Measurements from ENCODE around the gene CCDC187.
"Not testable (repeated sequence)": the region's sequence is repeated elsewhere in the genome, so short reads cannot be mapped to it uniquely, and the experiment has no call there.

Gene CCDC187

DNA sequence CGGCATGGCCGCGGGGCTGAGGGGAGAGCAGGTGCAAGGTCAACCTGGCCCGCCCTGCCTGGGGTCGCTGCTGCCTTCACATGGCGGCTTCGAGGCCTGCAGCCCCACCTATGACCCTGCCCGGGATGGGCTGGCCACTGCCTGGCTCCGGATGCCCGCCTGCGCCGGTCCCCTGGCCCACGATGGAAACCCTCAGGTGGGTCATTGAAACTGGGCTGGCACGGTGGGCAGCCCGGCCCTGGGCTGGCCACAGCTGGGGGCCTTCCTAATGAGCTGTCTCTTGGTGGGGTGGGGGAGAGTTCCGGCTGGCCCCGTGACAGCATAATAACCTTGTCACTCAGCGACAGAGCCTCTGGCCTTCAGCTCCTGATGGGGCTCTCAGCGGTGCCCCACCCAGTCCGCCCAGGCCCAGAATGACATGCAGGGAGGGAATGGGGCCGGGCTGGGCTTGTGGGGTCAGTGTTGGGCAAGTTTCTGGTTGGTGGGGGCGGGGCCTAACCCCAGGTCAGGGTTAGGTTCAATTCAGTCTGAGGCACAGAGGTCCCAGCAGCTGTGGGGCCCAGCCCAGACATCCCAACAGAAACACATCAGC, at the start of gene CCDC187:
Gene CCDC187, minus strand, starts transcription at position 270 of the 592 bp plus-strand sequence. Its CDS starts 264 bp downstream, at position 6.
- DNase-seq (ENCODE audit: low read depth in 2 of 2), result no peak

DNA sequence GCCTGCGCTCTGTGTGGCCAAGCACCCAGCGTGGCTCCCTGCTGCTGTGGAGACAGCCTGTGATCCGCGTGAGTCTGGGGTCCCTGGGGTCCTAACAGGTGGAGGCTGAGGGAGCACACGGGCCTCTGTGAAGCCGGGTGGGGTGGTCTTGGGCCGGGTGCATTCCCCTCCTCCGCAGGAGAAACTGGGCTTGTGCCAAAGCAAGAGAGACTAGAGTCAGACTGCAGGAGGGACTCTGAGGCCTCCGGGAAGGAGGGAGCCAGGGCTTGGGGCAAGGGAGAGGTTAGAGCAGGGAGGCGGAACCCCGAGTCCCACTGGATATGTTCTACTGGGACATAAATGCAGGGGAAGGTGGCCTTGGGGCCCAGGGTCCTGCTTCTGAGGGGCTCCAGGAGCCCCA, 49.2 kb upstream of the CCDC187 start:
- no peak for DNase-seq (ENCODE audit: low read depth in 2 of 2)

DNA sequence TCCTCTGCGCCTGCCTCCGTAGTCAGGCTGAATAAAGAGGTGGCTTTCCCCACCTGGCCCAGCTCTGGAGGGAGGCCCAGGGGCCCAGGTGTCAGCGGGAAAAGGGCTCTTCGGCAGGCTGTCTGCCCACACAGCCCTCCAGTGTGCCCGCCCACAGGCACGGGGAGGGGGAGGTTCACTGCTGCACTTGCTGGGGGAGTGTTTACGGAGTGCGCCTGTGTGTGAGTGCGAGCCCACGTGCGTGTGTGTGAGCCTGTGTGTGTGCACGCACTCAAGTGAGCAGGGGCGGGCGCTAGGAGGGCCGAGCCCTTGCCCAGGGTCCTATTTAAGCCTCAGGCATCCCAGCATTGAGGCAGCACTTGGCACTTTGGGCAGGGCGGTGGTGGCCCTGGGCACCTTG, 48.8 kb upstream of the CCDC187 start:
- no peak for DNase-seq (ENCODE audit: low read depth in 2 of 2)

DNA sequence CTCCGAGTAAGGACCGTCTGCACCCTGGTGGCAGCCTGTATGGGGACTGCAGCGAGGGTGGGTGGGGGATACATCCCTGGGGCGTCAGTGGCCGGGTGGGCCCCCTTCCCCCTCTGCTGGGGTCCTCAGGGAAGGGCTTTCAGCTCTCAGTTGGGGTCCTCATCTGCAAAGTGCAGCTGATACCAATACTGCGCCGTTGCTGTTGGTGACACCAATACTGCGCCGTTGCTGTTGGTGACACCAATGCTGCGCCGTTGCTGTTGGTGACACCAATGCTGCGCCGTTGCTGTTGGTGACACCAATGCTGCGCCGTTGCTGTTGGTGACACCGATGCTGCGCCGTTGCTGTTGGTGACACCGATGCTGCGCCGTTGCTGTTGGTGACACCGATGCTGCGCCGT, 48.0 kb upstream of the CCDC187 start:
- DNase-seq (ENCODE audit: low read depth in 2 of 2), result not testable (repeated sequence)

DNA sequence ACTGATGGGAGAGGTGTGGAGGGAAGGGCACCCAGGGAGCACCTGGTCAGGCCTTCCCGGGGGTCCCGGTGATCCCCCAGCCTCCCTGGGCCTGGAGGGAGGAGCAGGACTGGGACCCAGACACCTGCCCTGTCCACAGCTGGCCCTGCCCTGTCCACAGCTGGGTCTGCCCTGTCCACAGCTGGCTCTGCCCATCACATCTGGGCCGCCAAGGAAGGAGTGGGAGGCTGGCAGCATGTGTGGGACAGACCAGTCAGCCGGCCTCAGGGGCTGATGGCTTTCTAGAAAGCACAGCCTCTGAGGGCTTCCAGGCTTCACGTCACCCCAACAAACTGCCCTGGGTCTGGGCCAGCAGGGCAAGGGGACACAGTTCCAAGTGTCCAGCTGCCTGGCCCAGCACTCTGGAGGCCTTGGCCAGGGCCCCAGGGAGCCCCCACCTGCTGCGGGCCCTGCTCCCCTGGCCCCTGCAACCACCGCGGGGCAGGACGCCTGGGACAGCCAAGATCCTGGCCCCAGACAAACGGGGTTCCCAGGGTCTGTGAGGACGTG, 47.4 kb upstream of the CCDC187 start:
- no peak for DNase-seq (ENCODE audit: low read depth in 2 of 2)

DNA sequence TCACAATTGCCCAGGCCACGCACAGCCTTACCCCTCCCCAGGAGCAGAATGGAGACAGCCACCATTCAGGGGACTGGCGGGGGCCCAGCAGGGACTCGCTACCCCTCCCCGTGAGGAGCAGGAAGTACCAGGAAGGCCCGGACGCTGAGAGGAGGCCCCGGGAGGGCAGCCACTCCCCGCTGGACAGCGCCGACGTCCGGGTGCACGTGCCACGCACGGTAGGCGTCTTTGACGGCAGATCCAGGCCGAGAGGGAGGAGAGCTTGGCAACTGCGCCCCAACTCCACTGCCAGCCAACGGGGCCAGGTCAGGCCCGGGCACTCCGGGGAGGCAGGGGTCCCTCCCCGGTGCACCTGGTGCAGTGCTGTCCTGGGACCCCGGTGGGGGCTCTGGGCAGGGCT, 45.7 kb upstream of the CCDC187 start:
- DNase-seq (ENCODE audit: low read depth in 2 of 2), result no peak

DNA sequence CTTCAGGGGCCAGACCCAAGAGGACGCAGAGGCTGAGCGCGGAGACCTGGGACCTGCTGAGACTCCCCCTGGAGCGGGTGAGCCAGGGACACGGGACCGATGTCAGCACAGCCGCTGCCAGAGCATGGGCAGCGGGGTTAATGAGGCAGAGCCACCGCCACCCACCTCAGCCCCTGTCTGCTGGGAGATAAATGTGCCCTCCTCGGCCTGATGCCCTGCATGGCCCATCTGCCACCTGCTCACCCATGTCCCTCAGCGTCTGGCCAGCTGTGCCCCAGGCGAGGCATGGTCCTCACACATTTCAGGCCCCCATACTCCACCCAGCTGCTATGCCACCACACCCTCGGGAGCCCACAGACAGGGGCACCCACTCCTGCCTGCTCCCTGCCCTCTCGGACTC, 44.8 kb upstream of the CCDC187 start:
- DNase-seq (ENCODE audit: low read depth in 2 of 2), result no peak

DNA sequence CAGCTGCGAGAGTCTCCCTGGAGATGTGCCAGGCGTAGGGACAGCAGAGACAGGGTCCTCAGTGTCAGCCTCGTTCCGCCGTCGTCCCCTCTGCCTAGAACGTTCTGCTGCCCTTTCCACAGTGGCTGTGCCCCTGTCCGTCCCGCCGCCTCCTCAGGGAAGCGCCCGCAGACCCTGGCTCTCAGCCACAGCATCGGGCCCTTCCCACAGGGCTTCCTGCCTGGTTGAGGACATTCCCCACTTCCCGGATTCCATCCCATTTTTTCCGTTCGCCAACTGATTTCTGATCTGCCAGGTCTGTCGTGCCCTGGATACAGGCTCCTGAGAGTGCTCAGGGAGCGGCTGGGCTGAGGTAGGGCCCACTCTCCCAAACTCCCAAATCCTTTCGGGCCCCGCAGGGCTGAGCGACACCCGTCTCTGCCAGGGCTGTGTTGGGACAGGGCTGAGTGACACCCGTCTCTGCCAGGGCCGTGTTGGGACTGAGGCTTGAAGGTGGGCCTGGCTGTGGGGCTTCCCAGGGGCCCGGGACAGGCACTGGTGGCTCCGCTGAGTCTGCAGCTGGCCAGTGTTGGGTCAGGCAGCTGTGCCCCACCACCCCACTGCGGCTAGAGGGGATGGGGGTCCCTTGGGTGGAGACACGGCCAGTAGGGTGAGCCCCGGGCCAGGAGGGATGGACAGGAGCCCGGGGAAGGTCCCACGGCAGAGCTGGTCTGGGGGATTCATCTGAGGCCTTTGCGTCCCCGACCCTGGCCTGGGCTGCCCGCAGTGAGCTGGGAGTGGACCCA, 43.8 kb upstream of the CCDC187 start:
- DNase-seq (ENCODE audit: low read depth in 2 of 2), result no peak

DNA sequence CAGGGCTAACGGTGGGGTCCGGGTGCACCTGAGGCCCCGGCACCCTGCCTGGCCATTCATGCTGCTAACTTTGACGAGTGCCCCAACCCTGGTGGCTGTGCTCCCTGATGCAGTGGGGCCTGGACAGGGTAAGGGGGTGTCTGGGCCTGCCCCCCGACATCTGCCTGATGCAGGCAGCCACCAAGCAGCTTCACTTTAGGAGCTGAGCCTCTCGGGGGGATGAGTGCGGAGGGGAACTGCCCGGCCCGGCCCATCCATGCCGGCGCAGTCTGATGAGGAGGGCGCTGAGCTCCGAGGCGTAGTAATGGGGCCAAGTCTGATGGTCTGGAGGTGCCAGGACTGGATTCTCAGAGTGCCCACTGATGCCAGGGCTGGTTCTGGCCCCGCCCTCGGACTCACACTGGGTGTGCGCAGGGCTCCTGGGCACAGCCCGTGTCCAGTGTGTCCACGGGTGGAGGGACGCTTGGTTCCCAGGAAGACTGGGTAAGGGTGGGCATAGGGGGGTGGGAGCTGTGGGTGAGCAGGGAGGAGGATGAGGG, 43.1 kb upstream of the CCDC187 start:
- no peak for DNase-seq (ENCODE audit: low read depth in 2 of 2)

DNA sequence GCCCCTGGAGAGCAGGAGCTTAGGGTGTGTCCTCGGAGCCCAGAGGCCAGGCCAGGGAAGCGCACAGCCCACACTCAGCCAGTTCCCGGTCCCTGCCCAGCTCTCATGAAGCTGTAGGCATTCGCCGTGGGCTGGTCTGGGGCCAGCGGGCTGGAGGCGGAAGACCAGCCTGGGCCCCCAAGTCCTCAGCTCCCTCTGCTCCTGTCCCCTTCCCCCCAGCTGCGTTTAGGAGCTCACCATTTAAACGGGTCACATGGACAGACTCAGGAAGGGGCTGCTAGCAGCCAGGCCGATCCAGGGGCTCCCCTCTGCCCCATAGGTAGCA, 42.2 kb upstream of the CCDC187 start:
- no peak for DNase-seq (ENCODE audit: low read depth in 2 of 2)

DNA sequence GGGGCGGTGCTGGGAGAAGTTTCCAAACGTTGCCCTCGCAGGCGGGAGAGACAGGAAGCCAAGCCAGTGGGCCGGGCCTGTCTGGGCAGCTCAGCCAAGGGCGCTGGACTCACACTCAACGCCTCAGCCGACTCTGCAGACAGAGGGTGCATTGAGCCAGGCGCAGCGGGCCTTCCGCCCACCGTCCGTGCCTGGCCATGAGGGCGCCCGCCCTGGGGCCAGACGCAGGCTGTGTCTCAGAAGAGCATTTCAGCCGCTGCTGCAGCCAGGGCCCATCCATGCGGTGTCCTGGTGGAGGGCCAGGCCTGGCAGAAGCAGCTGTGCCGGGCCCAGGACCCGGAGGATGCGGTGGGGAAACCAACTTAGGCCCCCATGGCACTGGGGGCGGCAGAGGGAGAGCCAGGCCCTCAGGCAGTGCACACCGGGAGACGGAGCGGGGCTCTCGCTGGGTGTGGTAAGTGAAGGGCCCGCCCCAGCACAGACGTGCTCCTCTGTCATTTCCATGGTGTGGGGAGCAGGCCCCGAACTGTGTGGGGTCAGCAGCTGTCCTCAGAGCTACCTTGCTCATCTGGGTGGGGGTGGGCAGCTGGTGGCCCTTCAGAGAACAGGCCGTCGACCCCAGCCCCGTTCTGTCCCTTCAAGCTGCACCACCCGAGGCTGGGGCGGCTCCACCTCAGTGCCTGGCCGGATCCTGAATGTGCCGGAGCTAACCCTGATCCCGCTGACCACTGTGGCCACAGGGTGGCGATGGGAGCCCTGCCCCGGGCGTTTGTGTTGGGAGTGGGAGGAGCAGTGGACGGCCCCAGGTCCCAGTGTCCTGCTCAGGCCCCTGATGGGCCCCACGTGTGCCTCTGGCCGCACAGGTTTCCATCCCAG, 41.6 kb upstream of the CCDC187 start:
- no peak for DNase-seq (ENCODE audit: low read depth in 2 of 2)

DNA sequence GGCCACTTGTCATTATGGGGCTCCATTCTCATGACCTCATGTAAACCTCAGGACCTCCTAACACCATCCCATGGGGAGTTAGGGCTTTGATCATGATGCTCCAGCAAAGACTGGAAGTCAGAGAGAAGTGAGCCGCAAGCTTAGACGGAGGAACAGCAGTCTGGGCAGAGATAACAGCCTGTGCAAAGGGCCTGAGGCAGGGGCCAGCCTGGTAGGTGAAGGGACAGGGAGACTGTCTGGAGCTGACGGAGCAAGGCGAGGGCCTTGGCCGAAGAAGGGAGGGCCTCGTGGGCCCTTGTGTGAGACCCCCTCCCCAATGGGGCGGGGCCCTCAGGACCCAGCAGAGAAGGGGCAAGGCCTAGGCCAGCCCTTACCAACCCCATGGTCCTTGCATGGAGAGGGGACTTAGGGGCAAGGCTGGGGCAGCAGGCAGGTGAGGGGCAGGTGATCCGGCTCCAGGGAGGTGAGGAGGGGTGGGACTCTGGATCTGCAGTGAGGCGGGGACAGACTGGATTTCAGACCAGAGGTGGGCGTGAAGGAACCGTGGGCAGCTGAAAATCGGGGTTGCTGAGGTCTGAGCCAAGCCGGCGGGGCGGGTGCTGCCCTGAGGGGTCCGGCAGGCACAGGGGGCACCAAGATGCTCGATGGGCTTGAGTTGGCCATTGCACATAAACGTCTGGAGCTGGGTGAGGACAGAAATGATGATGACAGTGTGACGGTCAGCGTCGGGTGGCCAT, 40.8 kb upstream of the CCDC187 start:
- DNase-seq (ENCODE audit: low read depth in 2 of 2), result no peak

DNA sequence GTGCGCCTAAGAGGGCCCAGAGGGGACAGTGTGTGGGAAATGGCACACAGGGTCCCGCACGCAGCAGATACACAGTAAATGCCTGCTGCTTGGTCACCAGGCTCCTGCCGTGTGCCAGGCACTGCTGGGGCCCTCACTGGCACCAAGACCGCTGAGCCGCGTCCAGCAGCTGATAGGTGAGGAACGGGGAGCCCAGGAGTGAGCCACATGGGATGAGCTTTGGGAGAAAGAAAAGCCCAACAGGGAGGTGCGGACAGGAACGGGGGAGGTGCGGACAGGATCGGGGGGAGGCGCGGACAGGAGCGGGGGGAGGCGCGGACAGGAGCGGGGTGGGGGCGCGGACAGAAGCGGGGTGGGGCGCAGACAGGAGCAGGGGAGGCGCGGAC, 40.0 kb upstream of the CCDC187 start:
- no peak for DNase-seq (ENCODE audit: low read depth in 2 of 2)

DNA sequence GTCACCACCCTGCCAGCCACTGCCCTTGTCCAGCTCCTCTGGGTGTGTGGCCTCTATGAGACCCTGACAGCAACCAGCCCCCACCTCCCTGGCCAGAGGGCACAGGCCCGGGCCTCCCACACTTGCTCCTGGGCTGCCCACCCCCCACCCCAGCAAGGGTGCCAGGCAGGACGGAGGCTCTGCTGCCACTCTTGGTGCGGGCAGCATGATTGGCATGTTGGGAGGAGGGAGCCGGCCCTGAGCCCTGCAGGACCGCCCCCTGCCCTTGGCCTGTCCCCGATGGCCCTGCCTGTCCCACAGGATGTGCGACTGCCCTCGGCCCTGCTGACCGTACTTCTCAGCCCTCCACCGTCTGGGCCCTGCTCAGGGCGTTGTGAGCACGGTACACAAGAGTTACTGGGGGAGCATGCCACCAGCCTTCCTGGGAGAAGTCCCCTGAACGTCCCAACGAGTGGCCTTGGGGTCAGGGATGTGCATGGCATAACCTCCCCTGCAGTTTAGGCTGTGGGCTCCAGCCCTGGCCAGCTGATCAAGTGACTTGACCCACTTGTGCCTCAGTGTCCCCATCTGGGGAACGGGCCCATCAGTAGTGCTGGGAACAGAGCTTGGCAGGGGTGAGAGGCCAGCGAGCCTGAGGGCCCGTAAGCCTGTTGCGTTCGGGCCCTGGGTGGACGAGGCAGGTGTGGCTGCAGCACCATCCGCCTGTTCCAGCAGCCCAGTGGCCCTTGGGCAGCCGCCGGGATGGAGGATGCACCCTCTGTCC, 39.4 kb upstream of the CCDC187 start:
- DNase-seq (ENCODE audit: low read depth in 2 of 2), result no peak

DNA sequence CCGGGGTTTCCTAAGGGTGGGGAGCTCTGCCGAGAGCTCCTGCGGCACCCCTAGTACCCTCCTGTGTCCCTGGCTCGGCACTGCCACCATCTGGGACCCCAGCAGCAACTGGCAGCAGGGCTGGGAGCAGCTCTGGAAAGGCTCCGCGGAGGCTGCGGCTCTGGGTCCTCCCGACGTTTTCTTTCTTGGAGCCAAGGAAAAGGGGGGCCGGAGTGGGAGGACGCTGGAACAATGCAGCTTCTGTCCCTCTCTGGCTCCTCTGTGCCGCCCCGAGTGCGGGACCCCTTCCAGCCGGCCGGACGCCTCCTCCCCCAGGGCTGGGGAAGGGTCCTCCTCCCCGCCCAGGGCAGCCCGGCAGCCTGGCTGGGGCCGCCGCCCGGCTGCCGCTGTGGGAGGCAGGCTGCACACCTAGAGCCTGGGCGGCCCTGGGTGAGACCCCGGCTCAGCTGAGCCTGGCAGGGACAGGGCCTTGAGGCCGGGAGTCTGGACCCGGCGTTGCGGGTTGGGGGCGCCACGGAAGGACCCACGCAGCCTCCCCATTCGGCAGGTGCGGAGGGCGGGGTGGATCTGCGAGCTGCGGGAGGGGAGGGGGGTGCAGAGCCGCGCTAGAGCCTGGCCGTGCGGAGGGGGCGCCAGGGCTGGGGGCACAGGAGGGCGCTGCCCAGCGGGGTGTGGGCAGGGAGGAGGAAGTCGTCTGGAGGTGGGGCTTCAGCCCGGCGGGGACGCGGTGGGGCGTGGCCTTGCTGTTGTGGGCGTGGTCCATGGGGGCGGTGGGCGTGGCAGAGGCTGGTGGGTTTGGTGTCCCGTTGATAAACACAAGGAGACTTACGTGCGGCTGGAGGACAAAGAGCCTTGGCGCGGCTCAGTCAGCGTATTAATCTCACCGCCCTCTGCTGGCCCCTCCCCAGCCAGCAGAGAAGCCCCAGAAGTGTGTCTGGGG, 38.6 kb upstream of the CCDC187 start:
- peak; percentile 46 to 47 for DNase-seq (ENCODE audit: low read depth in 2 of 2)

DNA sequence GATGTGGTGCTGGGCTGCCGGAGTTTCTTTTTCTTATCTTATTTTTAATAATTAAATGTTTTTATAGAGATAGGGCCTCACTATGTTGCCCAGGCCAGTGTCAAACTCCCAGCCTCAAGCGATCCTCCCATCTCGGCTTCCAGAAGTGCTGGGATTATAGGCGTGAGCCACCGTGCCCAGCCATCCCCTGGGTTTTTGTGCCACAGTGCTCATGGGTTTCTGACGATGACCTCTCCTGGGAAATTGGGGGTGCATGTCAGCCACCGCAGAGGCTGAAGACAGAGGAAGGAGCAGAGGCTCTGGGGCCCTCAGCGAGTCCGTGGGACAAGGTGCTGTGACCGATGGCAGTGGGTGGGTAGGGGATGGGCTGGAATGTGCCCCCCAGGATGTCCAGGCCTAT, 37.9 kb upstream of the CCDC187 start:
- no peak for DNase-seq (ENCODE audit: low read depth in 2 of 2)

DNA sequence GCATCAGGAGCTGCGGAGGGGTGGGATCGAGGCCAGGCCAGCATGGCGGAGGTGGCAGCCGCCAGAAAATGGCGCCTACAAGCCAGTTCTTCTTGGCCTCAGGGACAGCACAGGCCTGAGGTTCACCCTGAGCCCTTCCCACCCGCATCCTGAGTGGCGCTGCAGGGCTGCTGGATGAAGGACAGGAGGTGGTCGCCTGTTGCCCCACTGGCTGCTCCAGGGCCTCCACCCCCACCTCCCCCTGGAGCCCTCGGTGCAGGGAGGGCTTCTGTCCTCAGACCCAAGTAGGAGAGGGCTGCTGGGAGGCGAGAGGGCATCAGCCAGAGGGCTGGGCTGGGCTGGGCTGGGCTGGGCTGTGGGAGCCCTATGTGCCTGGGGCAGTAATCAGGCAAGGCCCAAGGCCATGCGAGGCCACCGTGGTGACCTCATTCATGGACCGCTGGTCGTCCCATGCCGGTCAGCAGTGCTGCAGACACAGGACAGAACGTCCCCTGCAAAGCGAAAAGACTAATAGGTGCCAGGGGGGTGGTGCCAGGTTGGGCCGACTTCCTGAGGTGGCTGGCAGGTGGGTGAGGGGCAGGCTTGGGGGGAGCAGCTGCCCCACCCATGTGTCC, 37.3 kb upstream of the CCDC187 start:
- no peak for DNase-seq (ENCODE audit: low read depth in 2 of 2)

DNA sequence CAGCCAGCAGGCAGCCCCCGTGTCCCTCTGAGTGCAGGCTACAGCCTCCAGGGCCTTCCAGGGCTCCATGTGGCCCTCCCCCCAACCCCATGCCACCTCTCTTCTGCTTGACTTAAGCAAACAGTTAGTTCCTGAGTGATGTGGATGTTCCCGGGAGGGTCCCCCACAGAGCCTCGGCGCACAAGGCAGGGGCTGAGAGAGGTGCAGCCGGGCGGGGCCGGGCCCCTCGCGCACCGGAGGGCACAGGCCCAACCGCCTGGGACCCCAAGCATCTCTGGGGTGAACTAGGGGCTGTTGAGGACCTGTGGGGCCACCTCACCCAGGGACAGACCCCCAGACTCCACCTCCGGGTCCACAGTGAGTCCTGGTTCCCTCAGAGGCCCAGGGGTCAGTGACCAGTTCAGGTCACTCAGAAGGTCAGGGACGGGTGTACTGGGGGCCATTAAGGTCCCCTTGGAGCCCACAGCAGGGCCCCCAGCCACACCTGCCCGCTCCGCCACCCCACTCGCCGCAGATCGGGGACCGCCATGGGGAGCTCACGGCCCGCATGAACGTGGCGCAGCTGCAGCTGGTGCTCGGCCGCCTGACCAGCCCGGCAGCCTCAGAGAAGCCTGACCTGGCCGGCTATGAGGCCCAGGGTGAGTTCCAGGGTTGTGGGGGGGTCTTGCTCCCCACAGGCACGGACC, 36.6 kb upstream of the CCDC187 start:
- DNase-seq (ENCODE audit: low read depth in 2 of 2), result no peak

DNA sequence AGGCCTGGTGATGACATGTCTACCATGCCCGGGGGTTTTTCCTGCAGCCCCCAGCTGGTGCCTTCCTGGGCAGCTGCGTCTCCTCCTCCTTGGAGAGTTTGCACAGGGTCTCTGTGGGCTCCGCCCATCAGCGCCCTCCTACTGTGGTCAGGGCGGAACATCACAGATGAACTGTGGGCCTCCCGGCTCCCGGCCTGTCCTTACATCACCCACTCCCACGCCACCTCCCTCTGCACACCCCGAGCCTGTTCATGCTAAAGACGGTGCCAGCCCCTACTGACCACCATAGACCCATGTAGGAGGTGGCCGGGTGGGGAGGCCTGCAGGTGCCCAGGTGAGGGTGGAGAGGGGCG, 36.0 kb upstream of the CCDC187 start:
- DNase-seq (ENCODE audit: low read depth in 2 of 2), result no peak
